Measurements from ENCODE around the gene BMPR1A. TPM values are rescaled to one million over a fixed set of nuclear protein-coding genes. Genes with fewer than 3 reads are reported as not detected.

The BMPR1A gene
- total RNA-seq, 1 experiment from 2014 or later: 42.6 TPM

DNA sequence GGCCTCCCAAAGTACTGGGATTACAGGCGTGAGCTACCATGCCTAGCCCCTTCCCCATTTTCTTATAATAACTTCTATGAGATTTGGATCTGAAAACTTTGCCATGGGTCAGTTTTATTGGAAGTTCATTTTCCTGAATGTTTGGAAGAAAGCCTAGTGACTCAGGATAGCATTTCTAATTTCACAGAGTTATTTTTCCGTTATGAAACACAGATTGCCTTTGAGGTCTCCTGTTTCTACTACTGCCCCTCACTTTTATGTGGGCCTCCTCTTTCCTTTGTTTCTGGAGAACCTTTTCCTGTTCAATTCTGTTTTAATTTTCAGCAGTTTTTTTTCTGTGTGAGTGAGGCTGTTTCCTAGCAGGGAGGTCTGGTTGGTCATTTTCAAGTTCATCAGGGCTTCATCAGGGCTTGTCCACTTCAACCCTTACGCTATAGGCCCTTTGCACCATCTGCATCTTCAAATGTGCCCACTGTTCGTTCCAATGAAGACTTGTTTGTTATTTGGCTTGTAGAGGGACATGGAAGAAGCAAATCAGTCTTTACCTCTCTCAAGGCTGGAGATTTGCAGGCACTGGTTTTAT is 58.7 kb downstream of the BMPR1A start:
- CTCF ChIA-PET: no interaction called here
- RAD21 ChIA-PET (ENCODE audit: low non-redundant PET in 1 of 2, low total read pairs in 2 of 2, uncharacterized antibody in 2 of 2, unreplicated experiment in 2 of 2): no interaction called here
- H2AFZ ChIP-seq (ENCODE audit: low read depth, low read length, poor library complexity, severe bottlenecking): no peak overlapping the region

More for the DNA sequence above, 58.7 kb downstream of the BMPR1A start:
- no peak overlapping the region for H3K9ac ChIP-seq (ENCODE audit: low read length)
- no peak overlapping the region for H3K4me3 ChIP-seq (replicated peaks in 1 of 2; ENCODE audit: low read depth in 1 of 2, low read length in 2 of 2)
- peaks cover 72% of the 10 kb centered on the region for H3K79me2 ChIP-seq (ENCODE audit: insufficient read depth, low read length)
- POLR2A ChIA-PET: no interaction called here
- DNase-seq (ENCODE audit: low read depth, low spot score) (no peak), ATAC-seq (no peak)
- H3K27ac ChIP-seq (ENCODE audit: low read depth, low read length): no peak overlapping the region
- H3K9me3 ChIP-seq (ENCODE audit: control insufficient read depth in 1 of 2, insufficient read depth in 1 of 2, low read depth in 1 of 2, low read length in 2 of 2): no peaks in the 10 kb centered on the region
- H3K4me1 ChIP-seq (ENCODE audit: control insufficient read depth in 1 of 2, insufficient read depth in 2 of 2, low read length in 2 of 2): no peaks in the 10 kb centered on the region
- no peak overlapping the region for H3K4me2 ChIP-seq (ENCODE audit: low read length)
- H4K20me1 ChIP-seq (ENCODE audit: insufficient read depth): 0 out of 2 replicates have a peak, but pooled peaks cover 3% of the 10 kb centered on the region
- TF ChIP-seq EZH2phosphoT487 (IDR thresholded peaks at IDR 0.05; ENCODE audit: borderline replicate concordance) (no peak), SIN3A (IDR thresholded peaks at IDR 0.05; ENCODE audit: low read depth) (no peak), CEBPB (IDR thresholded peaks at IDR 0.05; ENCODE audit: low read depth) (no peak), ZFX (IDR thresholded peaks at IDR 0.05) (no peak)
- TF ChIP-seq, protein P1, sequence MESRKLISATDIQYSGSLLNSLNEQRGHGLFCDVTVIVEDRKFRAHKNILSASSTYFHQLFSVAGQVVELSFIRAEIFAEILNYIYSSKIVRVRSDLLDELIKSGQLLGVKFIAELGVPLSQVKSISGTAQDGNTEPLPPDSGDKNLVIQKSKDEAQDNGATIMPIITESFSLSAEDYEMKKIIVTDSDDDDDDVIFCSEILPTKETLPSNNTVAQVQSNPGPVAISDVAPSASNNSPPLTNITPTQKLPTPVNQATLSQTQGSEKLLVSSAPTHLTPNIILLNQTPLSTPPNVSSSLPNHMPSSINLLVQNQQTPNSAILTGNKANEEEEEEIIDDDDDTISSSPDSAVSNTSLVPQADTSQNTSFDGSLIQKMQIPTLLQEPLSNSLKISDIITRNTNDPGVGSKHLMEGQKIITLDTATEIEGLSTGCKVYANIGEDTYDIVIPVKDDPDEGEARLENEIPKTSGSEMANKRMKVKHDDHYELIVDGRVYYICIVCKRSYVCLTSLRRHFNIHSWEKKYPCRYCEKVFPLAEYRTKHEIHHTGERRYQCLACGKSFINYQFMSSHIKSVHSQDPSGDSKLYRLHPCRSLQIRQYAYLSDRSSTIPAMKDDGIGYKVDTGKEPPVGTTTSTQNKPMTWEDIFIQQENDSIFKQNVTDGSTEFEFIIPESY (IDR thresholded peaks at IDR 0.05; ENCODE audit: extremely low read depth, insufficient replicate concordance, low read length): no peak
- TF ChIP-seq, protein P2, sequence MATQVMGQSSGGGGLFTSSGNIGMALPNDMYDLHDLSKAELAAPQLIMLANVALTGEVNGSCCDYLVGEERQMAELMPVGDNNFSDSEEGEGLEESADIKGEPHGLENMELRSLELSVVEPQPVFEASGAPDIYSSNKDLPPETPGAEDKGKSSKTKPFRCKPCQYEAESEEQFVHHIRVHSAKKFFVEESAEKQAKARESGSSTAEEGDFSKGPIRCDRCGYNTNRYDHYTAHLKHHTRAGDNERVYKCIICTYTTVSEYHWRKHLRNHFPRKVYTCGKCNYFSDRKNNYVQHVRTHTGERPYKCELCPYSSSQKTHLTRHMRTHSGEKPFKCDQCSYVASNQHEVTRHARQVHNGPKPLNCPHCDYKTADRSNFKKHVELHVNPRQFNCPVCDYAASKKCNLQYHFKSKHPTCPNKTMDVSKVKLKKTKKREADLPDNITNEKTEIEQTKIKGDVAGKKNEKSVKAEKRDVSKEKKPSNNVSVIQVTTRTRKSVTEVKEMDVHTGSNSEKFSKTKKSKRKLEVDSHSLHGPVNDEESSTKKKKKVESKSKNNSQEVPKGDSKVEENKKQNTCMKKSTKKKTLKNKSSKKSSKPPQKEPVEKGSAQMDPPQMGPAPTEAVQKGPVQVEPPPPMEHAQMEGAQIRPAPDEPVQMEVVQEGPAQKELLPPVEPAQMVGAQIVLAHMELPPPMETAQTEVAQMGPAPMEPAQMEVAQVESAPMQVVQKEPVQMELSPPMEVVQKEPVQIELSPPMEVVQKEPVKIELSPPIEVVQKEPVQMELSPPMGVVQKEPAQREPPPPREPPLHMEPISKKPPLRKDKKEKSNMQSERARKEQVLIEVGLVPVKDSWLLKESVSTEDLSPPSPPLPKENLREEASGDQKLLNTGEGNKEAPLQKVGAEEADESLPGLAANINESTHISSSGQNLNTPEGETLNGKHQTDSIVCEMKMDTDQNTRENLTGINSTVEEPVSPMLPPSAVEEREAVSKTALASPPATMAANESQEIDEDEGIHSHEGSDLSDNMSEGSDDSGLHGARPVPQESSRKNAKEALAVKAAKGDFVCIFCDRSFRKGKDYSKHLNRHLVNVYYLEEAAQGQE (IDR thresholded peaks at IDR 0.05; ENCODE audit: low read depth): no peak
- TF ChIP-seq, protein P3, sequence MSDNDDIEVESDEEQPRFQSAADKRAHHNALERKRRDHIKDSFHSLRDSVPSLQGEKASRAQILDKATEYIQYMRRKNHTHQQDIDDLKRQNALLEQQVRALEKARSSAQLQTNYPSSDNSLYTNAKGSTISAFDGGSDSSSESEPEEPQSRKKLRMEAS (IDR thresholded peaks at IDR 0.05): no peak
- intact Hi-C loops (cut with micrococcal nuclease): no loop called here
- no peaks in the 10 kb centered on the region for H3K9me2 ChIP-seq (ENCODE audit: insufficient read depth)
- H3K27me3 ChIP-seq (ENCODE audit: insufficient read depth, low read length): no peaks in the 10 kb centered on the region
- no peaks in the 10 kb centered on the region for H3K36me3 ChIP-seq (ENCODE audit: control insufficient read depth in 1 of 2, insufficient read depth in 2 of 2, low read length in 2 of 2)
- BruUV-seq (replicated peaks): no TSS peak
